HG03558 (cell line): ENCODE measurements around the gene NOTCH1.

Experiments
- ATAC-seq: cut with Tn5 transposase; IDR thresholded peaks from one replicate; pipeline ENCODE4 v1.9.1; 2021; ENCODE audit warnings: moderate number of reproducible peaks; ENCODE audit not compliant: unreplicated experiment; ENCODE audit errors: extremely low read depth

NOTCH1 gene

GRCh38 chr9:136549010-136549980, 3.4 kb upstream of the NOTCH1 start:
- no peak for ATAC-seq

GRCh38 chr9:136547508-136548215, 1.8 kb upstream of the NOTCH1 start:
- ATAC-seq, result no peak

- ATAC-seq, result no peak
Measured at GRCh38 chr9:136546697-136547501, 1.1 kb upstream of the NOTCH1 start.

- no peak for ATAC-seq
Measured at GRCh38 chr9:136545692-136545964, 220 bp downstream of the NOTCH1 start.

- peak; percentile 4 for ATAC-seq
Measured at GRCh38 chr9:136544964-136545691, 720 bp downstream of the NOTCH1 start.

GRCh38 chr9:136544548-136544963, 1.3 kb downstream of the NOTCH1 start:
- ATAC-seq, result no peak

- ATAC-seq, result no peak
Measured at GRCh38 chr9:136543830-136544547, 1.9 kb downstream of the NOTCH1 start.

- ATAC-seq, result no peak
Measured at GRCh38 chr9:136543280-136543679, 2.6 kb downstream of the NOTCH1 start.

GRCh38 chr9:136542241-136543040, 3.4 kb downstream of the NOTCH1 start:
- ATAC-seq, result no peak

- ATAC-seq, result no peak
Measured at GRCh38 chr9:136541709-136542108, 4.1 kb downstream of the NOTCH1 start.

- ATAC-seq, result no peak
Measured at GRCh38 chr9:136541179-136541578, 4.7 kb downstream of the NOTCH1 start.

- ATAC-seq, result no peak
Measured at GRCh38 chr9:136539427-136540421, 6.1 kb downstream of the NOTCH1 start.

GRCh38 chr9:136538599-136539426, 7.0 kb downstream of the NOTCH1 start:
- ATAC-seq, result no peak

- ATAC-seq, result no peak
Measured at GRCh38 chr9:136537896-136538598, 7.8 kb downstream of the NOTCH1 start.

GRCh38 chr9:136537411-136537810, 8.4 kb downstream of the NOTCH1 start:
- no peak for ATAC-seq

GRCh38 chr9:136536721-136537241, 9.1 kb downstream of the NOTCH1 start:
- no peak for ATAC-seq
